ENCODE measurements around the gene BARHL1.

- TF ChIP-seq CTCF (IDR thresholded peaks at IDR 0.05) (no peak), POLR2A (IDR thresholded peaks at IDR 0.05) (no peak)
These were observed 30.9 kb upstream of the BARHL1 start for GRCh38 chr9:132551556-132551955.
